Pericardium fibroblast (primary cell): ENCODE data around the gene SGMS1. TPM values are rescaled to one million over a fixed set of nuclear protein-coding genes. Genes with fewer than 3 reads are reported as not detected.

Experiments
- total RNA-seq: library from RNA; depleted of rRNA; stranded (reverse); fragments of >200 nt; gene quantifications from 2 replicates; pipeline ENCODE4 v1.2.3, GENCODE V29; 2015

The SGMS1 gene
- total RNA-seq: 28.8 and 74.8 TPM in 2 replicates

DNA sequence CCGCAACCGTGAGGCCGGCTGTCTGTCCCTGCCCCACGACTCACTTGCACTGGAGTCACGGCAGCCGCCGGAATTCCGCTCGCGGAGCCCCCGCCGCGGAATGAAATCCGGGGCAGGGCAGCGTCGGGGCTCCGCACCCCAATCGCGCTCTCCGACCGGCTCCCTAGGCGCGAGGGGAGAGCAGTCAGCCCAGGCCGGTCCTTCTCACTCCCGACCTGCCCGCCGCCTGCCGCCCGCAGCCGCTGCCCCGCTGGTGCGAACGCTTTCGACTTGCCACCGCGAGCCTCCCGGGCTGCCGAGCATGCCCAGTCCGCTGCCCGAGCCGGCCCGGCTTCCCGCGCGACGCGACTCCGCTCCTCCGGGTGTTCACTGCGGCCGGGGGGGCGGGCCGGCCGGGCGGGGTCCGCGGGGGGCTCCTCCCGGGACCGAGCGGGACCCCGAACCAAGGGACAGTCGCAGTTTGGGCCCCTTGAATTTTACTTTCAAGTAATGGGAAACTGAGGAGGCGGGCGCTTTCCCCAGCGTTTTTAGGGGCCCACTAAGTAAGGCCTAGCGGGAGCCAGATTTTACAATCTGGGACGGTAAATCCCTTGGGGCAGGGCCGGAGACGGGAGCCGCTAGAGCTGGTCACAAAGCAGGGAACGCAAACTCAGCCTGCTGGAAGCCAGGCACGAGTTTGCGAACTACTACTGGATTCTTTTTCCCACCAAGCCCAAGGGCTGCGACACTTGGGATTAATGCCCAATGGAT lies at the start of gene SGMS1:
Gene SGMS1 (minus strand): TSS at position 294 of the 750 bp plus-strand sequence. CDS start 279,842 bp downstream, outside the sequence.

Other genes with a start within 250 kb of the SGMS1 start
- 1.1 and 2.7 TPM in 2 replicates for gene ASAH2B, start 116.0 kb upstream of the SGMS1 start, total RNA-seq